Measurements from ENCODE around the gene SEMA7A.
"Not testable (repeated sequence)": the region's sequence is repeated elsewhere in the genome, so short reads cannot be mapped to it uniquely, and the experiment has no call there.

SEMA7A gene

DNA sequence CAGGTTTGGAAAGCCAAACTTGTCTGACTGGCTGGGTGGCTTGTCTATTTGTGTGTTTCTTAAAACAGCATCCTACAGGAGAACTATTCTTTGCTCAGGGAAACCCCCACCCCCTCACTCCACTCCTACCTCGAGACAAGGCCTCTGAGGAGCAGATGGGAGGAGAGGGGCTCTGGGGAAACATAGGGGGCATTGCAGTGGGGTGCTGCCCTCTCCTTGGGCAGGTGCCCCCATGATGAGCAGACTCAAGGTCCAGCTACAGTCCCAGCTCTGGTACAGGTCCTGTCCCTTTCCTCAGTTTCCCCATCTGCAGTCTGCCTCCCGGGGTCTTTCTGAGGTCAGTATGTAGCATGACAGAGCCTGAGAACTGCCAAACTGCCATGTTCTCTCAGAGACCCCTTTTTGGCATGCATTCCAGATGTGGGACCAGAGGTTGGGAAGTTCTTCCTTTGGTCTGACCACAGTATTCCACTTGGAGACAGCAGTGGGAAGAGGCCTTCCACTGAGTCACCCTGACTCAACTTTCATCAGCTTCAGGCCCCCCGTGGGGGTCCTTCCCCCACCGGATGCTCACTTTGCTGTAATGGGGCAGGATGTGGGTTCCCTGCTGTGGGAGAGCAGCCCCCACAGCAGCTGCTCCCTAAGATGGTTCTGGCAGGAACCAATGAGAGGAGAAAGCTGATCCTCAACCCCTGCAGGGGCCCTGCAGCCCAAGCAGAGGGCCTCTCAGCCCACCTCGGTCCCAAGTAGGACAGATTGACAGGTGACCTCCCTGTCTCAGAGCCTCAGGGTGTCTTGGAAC is 34.0 kb downstream of the SEMA7A start:
- no peak for DNase-seq (ENCODE audit: low read depth in 2 of 2)

- DNase-seq (ENCODE audit: low read depth in 2 of 2) = no peak
These were observed 34.7 kb downstream of the SEMA7A start for GRCh38 chr15:74399100-74399499.

GRCh38 chr15:74398183-74398582 is 35.6 kb downstream of the SEMA7A start:
- no peak for DNase-seq (ENCODE audit: low read depth in 2 of 2)

DNA sequence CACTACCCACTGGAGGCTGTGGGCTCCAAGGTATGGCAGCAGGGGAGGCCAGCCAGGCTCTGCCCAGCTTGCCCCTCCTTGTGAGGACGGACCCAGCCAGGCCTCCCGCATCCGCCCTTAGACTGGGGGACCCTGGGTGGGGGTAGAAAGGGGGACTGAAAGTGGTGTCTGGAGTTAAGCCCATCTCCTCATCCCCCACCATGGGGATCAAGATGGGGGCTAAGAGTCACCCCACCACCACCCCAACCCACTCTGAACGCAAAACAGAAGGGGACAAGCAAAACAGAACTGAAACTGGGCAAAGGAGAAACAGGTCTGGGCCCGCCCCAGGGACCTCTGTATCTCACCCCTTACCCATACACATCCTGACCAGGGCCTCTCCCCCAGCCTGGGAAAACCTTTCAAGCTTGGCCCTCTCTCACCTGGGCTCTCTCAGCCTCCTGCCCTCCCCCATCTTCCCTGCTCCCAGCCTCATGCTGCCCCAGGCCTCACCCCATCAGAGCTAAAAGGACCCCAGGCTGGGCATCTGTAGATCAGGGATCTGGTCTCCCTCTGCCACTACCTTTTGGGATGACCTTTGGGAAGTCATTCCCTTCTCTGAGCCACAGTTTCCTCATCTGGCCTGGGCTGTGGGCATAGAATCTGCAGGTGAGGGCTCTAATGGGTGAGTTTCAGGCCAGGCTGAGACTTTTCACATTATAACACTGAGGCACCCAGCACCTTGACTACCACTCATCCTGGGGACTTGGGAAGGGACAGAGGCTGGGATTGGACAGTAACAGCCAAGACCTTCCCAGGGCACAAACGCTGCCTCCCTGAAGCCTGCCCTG is 36.3 kb downstream of the SEMA7A start:
- DNase-seq (ENCODE audit: low read depth in 2 of 2) = no peak

DNA sequence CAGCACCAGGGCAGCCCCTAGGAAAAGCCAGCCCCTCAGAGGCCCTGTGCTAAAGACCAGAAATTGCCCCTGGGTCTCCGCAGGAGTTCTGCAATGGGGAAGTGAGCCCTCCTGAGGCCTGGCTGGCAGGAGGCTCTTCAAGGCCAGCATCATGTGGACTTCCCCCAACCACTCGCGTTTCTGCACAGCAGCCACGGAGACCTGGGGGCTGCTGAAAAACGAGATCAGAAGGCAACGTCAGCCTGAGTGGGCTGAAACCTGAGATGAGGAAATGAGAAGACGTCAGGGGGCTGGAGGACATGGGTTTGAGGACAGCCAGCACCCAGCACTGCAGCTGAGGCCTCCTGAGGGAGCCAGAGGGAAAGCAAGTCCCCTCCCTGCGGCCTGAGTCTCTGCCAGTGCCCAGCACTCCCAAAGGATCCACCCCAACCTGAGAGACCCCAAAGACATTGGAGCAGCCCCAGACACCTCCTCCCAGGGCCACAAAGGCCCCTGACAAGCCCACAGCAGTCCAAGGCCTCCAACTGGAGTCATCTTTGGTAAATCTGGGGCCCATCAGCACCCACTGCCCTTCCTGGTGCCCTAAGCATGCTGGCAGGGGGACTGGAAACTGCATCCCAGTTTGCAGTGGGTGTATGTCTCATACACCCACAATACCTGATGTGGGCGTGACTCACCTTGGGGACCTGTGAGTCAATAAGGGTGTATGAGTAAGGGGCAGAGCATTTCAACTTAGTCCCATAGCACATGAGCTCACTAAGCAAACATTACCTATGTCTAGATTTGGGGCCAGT is 37.1 kb downstream of the SEMA7A start:
- no peak for DNase-seq (ENCODE audit: low read depth in 2 of 2)

- no peak for DNase-seq (ENCODE audit: low read depth in 2 of 2)
These were observed 37.7 kb downstream of the SEMA7A start for GRCh38 chr15:74396146-74396438.

GRCh38 chr15:74395319-74396145 is 38.2 kb downstream of the SEMA7A start:
- no peak for DNase-seq (ENCODE audit: low read depth in 2 of 2)

DNA sequence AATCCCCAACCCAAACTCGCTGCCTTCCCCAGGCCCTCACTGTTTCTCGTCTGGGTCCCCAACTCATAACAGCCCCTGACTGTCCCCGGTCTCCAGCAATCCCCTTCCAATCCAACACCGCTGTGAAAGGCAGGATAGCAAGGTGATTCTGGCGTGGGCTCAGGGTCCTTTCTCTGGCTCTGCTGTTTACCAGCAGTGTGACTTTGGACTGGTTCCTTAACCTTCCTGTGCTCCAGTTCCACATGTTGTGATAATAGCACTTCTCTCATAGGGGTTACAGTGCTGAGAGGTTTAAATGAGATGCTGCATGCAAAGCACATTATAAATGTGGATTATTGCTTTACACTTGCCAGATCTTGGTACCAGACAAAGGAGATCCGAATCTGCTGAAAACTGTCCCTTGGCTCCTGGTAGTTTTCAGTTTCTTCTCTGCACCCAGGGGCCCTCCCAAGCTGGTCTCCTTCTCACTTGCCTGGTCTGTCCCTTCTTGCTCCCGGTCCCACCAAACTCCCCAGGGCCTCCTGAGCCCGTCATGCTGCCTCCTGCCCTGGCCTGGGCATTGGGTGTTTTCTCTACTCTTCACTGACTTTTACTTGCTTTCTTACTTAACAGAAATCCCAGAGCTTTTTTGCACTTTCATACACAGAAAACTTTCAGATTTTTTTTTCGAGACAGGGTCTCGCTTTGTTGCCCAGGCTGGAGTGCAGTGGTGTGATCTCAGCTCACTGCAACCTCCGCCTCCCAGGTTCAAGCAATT is 39.5 kb downstream of the SEMA7A start:
- DNase-seq (ENCODE audit: low read depth in 2 of 2) = no peak

- DNase-seq (ENCODE audit: low read depth in 2 of 2) = no peak
These were observed 40.3 kb downstream of the SEMA7A start for GRCh38 chr15:74393423-74393822.

- no peak for DNase-seq (ENCODE audit: low read depth in 2 of 2)
These were observed 40.9 kb downstream of the SEMA7A start for GRCh38 chr15:74392902-74393301.

- no peak for DNase-seq (ENCODE audit: low read depth in 2 of 2)
These were observed 41.3 kb downstream of the SEMA7A start for GRCh38 chr15:74392451-74392830.

- DNase-seq (ENCODE audit: low read depth in 2 of 2) = no peak
These were observed 41.9 kb downstream of the SEMA7A start for GRCh38 chr15:74391582-74392450.

DNA sequence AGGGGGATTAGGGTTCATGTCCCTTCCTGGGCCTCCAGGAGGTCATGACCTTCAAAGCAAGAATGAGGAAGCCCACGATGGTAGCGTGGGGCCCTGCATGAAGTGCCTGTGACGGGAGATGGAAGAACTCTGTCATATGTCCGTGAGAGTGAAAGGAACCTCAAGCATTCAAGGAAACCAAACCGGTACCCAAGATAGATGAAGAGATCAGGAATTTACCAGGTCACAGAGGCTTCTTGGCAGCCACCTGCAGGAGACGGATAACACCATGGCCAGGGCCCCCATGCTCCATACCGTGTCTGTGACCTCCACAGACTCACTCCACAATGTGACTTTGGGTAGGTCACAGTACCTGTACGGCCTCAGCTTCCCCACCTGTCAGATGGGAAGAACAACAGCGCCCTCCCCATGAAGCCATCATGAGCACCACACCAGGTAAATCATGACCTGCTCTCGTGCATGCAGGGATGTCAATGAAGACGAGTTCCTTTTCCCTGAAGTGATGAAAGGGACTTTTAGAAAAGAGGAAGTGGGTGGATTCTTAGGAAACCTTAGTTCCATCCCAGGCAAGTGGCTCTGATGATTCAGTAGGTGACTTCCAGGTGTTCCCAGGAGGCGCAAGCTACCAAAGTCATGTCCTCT is 43.0 kb downstream of the SEMA7A start:
- no peak for DNase-seq (ENCODE audit: low read depth in 2 of 2)

DNA sequence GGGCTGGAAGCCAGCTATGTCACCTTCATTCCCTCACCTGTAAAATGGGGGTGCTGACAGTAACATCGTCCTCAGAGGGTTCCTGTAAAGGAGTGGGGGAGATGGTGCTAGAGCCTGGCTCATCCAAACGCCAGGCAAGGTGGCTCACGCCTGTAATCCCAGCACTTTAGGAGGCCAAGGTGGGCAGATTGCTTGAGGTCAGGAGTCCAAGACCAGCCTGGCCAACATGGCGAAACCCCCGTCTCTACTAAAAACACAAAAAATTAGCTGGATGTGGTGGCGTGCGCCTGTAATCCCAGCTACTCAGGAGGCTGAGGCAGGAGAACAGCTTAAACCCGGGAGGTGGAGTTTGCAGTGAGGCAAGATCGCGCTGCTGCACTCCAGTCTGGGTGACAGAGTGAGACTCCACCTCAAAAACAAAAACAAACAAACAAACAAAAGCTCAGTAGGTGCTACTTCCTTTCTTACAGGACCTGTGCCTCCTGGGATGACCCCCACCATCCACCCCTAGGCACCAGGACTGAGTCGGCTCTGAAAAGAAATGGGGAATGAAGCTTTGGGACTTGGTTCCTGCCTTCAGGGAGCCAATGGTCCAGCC is 43.6 kb downstream of the SEMA7A start:
- not testable (repeated sequence) for DNase-seq (ENCODE audit: low read depth in 2 of 2)

DNA sequence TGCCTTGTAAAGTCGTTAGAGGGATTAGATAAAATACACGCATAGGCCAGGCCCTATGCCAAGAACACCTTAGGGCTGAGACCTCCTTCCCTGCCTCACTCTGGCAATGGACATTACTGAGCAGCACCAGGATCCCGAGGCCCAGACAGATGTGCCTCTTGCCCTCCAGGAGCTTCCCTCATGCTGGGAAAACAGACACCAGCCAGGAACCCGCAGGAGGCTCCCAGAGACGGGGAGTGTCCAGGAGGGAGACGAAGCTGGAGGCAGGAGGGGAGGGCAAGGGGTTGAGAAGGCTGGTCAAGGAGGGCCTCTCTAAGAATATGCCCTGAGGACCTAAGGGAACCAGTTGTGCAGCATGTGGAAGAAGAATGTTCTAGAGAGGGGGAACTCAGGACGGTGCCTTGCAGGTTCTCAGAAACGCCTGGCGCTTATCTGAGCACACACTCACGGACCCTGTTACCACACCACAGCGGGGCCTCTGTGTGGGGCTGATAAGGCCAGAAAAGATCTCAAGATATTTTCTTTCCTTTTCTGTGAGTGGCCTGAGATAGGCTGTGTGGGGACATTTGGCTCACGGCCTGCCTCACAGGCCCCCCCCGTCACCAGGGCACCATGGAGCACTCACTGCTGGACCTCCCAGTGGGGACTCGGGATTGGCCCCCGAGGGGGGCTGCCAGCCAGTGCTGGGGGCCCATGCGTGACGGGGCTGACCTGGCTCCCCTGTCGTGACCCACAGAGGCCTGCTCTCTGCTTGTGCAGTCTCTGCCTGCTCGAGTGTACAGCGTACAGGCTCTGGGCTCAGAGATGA is 44.3 kb downstream of the SEMA7A start:
- DNase-seq (ENCODE audit: low read depth in 2 of 2) = no peak

- no peak for DNase-seq (ENCODE audit: low read depth in 2 of 2)
These were observed 45.3 kb downstream of the SEMA7A start for GRCh38 chr15:74388363-74388951.

GRCh38 chr15:74387621-74388362 is 46.0 kb downstream of the SEMA7A start:
- DNase-seq (ENCODE audit: low read depth in 2 of 2) = no peak

Measured in stimulated activated CD8-positive, alpha-beta memory T cell treated with anti-CD3 and anti-CD28 coated beads, Interleukin-7, amount 100 ng/mL, for 1 hour (primary cell).